Activated CD4-positive, alpha-beta memory T cell treated with anti-CD3 and anti-CD28 coated beads, Interleukin-2, amount 10 ng/mL, durations not matched to agents 7 days and 5 days (primary cell): Measurements from ENCODE around the gene GRB7. TPM values are rescaled to one million over a fixed set of nuclear protein-coding genes. Genes with fewer than 3 reads are reported as not detected.

Experiments
- CTCF ChIA-PET: fragments of 350-600 bp; sonication (Branson Sonifier 250); formaldehyde crosslinking; loops from one replicate; lab custom pipeline; 2021; ENCODE audit warnings: antibody characterized with exemption, inconsistent platforms; lab: Charles Lee
- POLR2A ChIA-PET: fragments of 350-600 bp; sonication (Branson Sonifier 250); formaldehyde crosslinking; loops from one replicate; lab custom pipeline; 2021; ENCODE audit warnings: antibody characterized with exemption; lab: Charles Lee
- DNase-seq: peaks from one replicate; pipeline ENCODE4 v3.0.0-alpha.2; 2020
- H3K27ac Mint-ChIP-seq: one replicate; pipeline ENCODE4 v1.8.0; 2021; ENCODE audit warnings: mild to moderate bottlenecking, mixed read lengths
- H3K27me3 Mint-ChIP-seq: one replicate; pipeline ENCODE4 v1.8.0; 2021; ENCODE audit warnings: mixed read lengths
- H3K36me3 Mint-ChIP-seq: one replicate; pipeline ENCODE4 v1.8.0; 2021; ENCODE audit warnings: low read depth, mixed read lengths
- H3K4me1 Mint-ChIP-seq: one replicate; pipeline ENCODE4 v1.8.0; 2021; ENCODE audit warnings: mixed read lengths
- H3K4me3 Mint-ChIP-seq: one replicate; pipeline ENCODE4 v1.8.0; 2021; ENCODE audit warnings: mild to moderate bottlenecking, mixed read lengths
- H3K9me3 Mint-ChIP-seq: one replicate; pipeline ENCODE4 v1.8.0; 2021; ENCODE audit warnings: mixed read lengths
- total RNA-seq, 2 experiments: library from RNA; stranded (reverse); gene quantifications; one replicate each; pipeline ENCODE4 v1.2.3, GENCODE V29; 2021

Gene GRB7
- total RNA-seq, 2 experiments from 2014 or later, result 0.30 to 0.40 TPM

DNA sequence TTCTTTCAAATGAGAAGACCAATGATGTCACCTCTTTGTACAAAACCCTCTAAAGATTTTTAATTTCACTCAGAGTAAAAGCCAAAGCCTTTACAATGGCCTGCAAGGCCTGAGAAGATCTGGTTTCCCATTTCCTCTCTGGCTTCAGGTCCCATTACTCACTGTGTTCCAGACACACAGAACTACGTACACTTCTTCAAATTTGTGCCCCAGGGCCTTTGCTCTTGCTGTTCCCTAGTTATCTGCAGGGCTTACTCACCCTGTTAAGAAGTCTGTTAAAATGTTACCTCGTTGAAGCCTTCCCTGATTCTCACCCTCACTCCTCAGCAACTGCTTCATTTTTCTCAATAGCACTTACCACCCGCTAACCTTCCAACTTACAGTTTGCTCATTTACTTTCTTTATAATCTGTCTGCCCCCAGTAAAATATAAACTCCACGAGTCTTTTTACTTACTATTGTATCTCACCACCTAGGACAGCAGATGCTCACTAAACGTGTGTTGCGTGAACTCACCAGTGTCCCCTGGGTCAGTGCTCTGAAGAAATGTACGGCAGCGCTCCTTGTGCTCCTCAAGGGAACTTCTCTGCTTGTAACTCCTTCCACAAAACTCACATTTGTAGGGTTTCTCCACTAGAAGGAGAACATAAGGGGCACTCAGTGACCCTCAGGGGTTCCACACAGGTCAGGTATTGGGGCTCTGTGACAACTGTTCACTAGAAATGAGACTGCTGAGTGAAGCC lies 50.2 kb downstream of the GRB7 start:
- DNase-seq, result no peak
- CTCF ChIA-PET, result no interaction called here
- no peak overlapping the region for H3K4me3 Mint-ChIP-seq
- no peaks in the 10 kb centered on the region for H3K9me3 Mint-ChIP-seq
- POLR2A ChIA-PET, result interaction anchor here (1.5 kb wide), 1 partner anchor 18 kb away, joined by 4 read pairs; no protein-coding TSS in a partner anchor
- H3K4me1 Mint-ChIP-seq, result peaks cover 63% of the 10 kb centered on the region
- no peak overlapping the region for H3K27ac Mint-ChIP-seq
- H3K27me3 Mint-ChIP-seq, result no peaks in the 10 kb centered on the region
- peaks cover 59% of the 10 kb centered on the region for H3K36me3 Mint-ChIP-seq

GRCh38 chr17:39791111-39791992 lies 53.6 kb downstream of the GRB7 start:
- POLR2A ChIA-PET, result interaction anchor here (0.8 to 7.9 kb wide), 14 partner anchors 9 to 387 kb away, joined by 3 to 141 read pairs (median 10); partner anchors contain the start of genes IKZF3 and PSMD3
- peak overlapping the region; percentile 62 for H3K4me3 Mint-ChIP-seq

DNA sequence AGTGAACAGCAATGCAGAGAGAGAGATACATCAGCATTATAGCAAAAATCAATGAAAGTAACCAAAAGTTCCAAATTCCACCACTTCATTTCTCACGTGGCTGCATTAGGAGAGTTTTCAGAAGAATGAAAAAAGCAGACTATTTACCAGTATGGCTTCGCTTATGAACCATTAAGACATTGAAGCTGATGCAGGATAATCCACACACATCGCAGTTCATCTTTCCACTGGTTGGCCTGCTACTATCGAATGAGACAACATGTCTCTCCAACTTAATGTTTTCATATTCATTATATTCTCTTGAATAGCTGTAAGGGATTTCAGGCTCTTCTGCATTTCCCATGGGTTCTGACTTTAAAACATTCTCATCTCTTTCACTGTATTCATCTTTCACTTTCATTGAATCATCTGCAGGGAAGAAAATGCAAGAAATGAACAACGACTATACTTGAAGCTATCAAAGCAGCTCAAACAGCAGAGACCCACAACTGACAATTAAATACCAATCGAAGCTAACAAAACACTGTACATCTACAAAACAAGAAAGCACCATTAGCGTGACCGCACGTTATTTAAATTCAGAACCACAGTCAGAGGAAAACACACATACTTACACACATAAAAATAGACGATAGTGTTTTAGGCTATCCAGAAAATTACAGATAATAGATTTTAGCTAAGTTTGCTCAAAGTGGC lies 54.9 kb downstream of the GRB7 start:
- ChIA-PET POLR2A (interaction anchor here (0.8 to 7.9 kb wide), 18 partner anchors 9 to 188 kb away, joined by 3 to 141 read pairs (median 10); partner anchors contain the start of genes IKZF3, LRRC3C, ORMDL3 and PGAP3), CTCF (interaction anchor here (0.9 to 2.8 kb wide), 14 partner anchors 9 to 394 kb away, joined by 3 to 17 read pairs (median 4); partner anchors contain the start of genes MIEN1 and PGAP3)
- peaks cover 43% of the 10 kb centered on the region for H3K36me3 Mint-ChIP-seq
- H3K4me1 Mint-ChIP-seq, result peaks cover 61% of the 10 kb centered on the region
- peak overlapping the region; percentile 69 for H3K4me3 Mint-ChIP-seq
- H3K9me3 Mint-ChIP-seq, result no peaks in the 10 kb centered on the region
- peak overlapping the region; percentile 88 for H3K27ac Mint-ChIP-seq
- no peaks in the 10 kb centered on the region for H3K27me3 Mint-ChIP-seq
- no peak for DNase-seq

More at GRCh38 chr17:39791111-39791992, 53.6 kb downstream of the GRB7 start:
- H3K27me3 Mint-ChIP-seq, result no peaks in the 10 kb centered on the region
- CTCF ChIA-PET, result interaction anchor here (1.0 to 2.8 kb wide), 6 partner anchors 10 to 103 kb away, joined by 3 to 17 read pairs (median 7); partner anchors contain the start of gene PGAP3
- H3K9me3 Mint-ChIP-seq, result no peaks in the 10 kb centered on the region
- peak overlapping the region; percentile 88 for H3K27ac Mint-ChIP-seq
- DNase-seq, result peak; percentile 56
- H3K36me3 Mint-ChIP-seq, result peaks cover 46% of the 10 kb centered on the region
- peaks cover 64% of the 10 kb centered on the region for H3K4me1 Mint-ChIP-seq

DNA sequence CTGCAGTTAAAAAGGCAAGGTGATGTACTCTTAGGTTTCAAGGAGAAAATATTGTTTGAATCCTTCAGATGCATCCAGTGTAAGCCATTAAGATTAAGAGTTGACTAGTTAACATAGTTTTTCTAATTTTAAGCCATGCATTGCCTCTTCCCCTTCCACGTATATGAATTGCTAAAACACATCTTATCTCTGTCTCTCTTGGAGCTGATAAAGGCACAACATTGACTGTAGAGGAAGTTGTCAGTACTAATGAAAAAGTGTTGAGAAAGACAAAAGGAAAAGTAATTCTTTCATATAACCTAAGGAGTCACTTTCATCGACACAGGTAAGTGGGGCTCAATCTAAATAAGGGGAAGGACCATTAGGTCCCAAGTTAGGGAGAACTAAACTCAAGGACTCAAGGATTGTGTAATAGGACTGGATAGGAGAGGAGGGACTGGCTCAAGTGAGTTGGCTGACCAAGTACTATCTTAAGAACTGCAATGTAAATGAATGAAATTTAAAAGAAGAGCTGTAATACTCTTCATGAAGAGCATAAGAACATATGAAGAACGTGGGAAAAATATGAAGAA lies 55.6 kb downstream of the GRB7 start:
- Mint-ChIP-seq H3K4me3 (peak overlapping the region; percentile 69), H3K36me3 (peaks cover 42% of the 10 kb centered on the region), H3K9me3 (no peaks in the 10 kb centered on the region), H3K4me1 (peaks cover 60% of the 10 kb centered on the region), H3K27ac (peak overlapping the region; percentile 88), H3K27me3 (no peaks in the 10 kb centered on the region)
- POLR2A ChIA-PET, result interaction anchor here (1.0 to 7.9 kb wide), 16 partner anchors 9 to 187 kb away, joined by 3 to 141 read pairs (median 12); partner anchors contain the start of genes IKZF3, LRRC3C, ORMDL3 and PGAP3
- no peak for DNase-seq
- CTCF ChIA-PET, result interaction anchor here (0.5 to 2.8 kb wide), 14 partner anchors 8 to 105 kb away, joined by 3 to 17 read pairs (median 4); partner anchors contain the start of genes MIEN1 and PGAP3

DNA sequence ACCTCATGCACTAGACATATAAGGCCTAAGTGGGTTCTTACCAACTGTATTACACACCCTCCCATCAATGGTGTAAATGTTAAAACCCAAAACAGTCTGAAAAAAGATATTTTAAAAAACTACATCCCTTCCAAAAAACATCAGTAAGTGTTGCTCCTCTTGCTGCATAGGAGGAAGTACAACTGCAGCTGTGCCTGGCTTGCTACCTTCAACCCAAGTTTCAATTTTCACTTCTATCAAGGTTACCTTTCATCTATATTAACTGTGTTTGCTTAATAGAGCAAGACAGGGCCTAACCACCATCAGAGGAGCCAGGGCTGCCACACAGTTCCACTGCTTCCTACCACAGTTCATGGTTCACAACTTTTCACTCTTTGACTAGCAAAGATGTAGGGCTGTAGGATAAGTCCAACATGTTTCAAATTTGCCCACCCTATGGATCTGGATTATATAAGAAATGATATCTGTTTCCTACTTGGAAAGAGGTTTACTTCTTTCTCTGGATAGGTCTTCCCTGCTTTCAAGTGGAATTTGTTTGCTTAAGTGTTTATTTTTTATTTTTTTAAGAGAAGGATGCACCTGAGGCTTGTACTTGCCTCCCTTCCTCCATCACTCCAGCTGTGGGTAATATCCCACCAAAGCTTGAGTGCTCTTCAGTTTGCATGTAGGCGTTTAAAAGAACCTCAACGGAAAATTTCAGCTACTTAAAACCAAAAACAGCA lies 56.7 kb downstream of the GRB7 start:
- peak overlapping the region; percentile 88 for H3K27ac Mint-ChIP-seq
- CTCF ChIA-PET, result interaction anchor here (0.5 to 2.1 kb wide), 3 partner anchors 11 to 49 kb away, joined by 3 to 7 read pairs (median 5); no protein-coding TSS in a partner anchor

More for the DNA sequence above, 56.7 kb downstream of the GRB7 start:
- Mint-ChIP-seq H3K36me3 (peaks cover 39% of the 10 kb centered on the region), H3K4me1 (peaks cover 63% of the 10 kb centered on the region), H3K4me3 (no peak overlapping the region), H3K27me3 (no peaks in the 10 kb centered on the region), H3K9me3 (no peaks in the 10 kb centered on the region)
- POLR2A ChIA-PET, result interaction anchor here (1.0 to 7.9 kb wide), 13 partner anchors 8 to 106 kb away, joined by 3 to 141 read pairs (median 18); partner anchors contain the start of genes IKZF3 and PGAP3
- DNase-seq, result no peak

Other genes with a start within 250 kb of the GRB7 start
- gene NEUROD2, start 130.0 kb upstream of the GRB7 start, total RNA-seq, result not detected
- gene PPP1R1B, start 111.0 kb upstream of the GRB7 start, total RNA-seq, result not detected
- 10 to 100 TPM; 72.0 to 73.7 TPM for gene STARD3, start 100.8 kb upstream of the GRB7 start, total RNA-seq
- gene TCAP, start 72.6 kb upstream of the GRB7 start, total RNA-seq, result 1 to 10 TPM; 1.3 to 1.5 TPM
- not detected for gene PNMT, start 69.5 kb upstream of the GRB7 start, total RNA-seq
- 10 to 100 TPM; 14.0 to 14.2 TPM for gene PGAP3, start 49.9 kb upstream of the GRB7 start, total RNA-seq
- gene ERBB2, start 37.9 kb upstream of the GRB7 start, total RNA-seq, result 1 to 10 TPM; 5.1 to 6.0 TPM
- gene MIEN1, start 7.4 kb upstream of the GRB7 start, total RNA-seq, result 10 to 100 TPM; 40.1 to 45.1 TPM
- gene IKZF3, start 126.4 kb downstream of the GRB7 start, total RNA-seq, result 10 to 100 TPM; 37.9 to 38.2 TPM
- not detected for gene ZPBP2, start 130.3 kb downstream of the GRB7 start, total RNA-seq
- gene GSDMB, start 180.7 kb downstream of the GRB7 start, total RNA-seq, result 10 to 100 TPM; 41.2 to 41.4 TPM
- 100 to 1,000 TPM; 104 to 111 TPM for gene ORMDL3, start 189.7 kb downstream of the GRB7 start, total RNA-seq
- gene LRRC3C, start 189.8 kb downstream of the GRB7 start, total RNA-seq, result not detected
- gene GSDMA, start 225.1 kb downstream of the GRB7 start, total RNA-seq, result under 1 TPM; 0.33 to 0.78 TPM
- gene PSMD3, start 242.9 kb downstream of the GRB7 start, total RNA-seq, result 10 to 100 TPM; 90.3 to 92.2 TPM